Neuronal stem cell (in vitro differentiated cells): ENCODE measurements around the gene CTPS1.

Experiments used
- DNase-seq: peaks from one replicate; pipeline ENCODE4 v3.0.0-alpha.2; 2013; ENCODE audit warnings: low spot score
- H2AFZ ChIP-seq: one replicate; pipeline ENCODE4 v1.6.1; 2013; ENCODE audit warnings: mild to moderate bottlenecking, low read length, inconsistent platforms
- H2AK5ac ChIP-seq: 2 replicates; pipeline ENCODE4 v1.6.1; 2013; ENCODE audit warnings: low read depth, mild to moderate bottlenecking, inconsistent platforms, low read length, moderate library complexity, mixed read lengths
- H2BK120ac ChIP-seq: 2 replicates; pipeline ENCODE4 v1.6.1; 2013; ENCODE audit warnings: low read depth, mild to moderate bottlenecking, inconsistent platforms, low read length, moderate library complexity, mixed read lengths
- H2BK12ac ChIP-seq: one replicate; pipeline ENCODE4 v1.6.1; 2013; ENCODE audit warnings: low read length, inconsistent platforms
- H2BK15ac ChIP-seq: 2 replicates; pipeline ENCODE4 v1.6.1; 2013; ENCODE audit warnings: mild to moderate bottlenecking, low read length, inconsistent platforms, mixed read lengths
- H2BK5ac ChIP-seq: one replicate; pipeline ENCODE4 v1.6.1; 2013; ENCODE audit warnings: inconsistent platforms, mild to moderate bottlenecking, low read length, moderate library complexity
- H3K14ac ChIP-seq: one replicate; pipeline ENCODE4 v1.6.1; 2013; ENCODE audit warnings: low read length, inconsistent platforms
- H3K18ac ChIP-seq: 2 replicates; pipeline ENCODE4 v1.6.1; 2013; ENCODE audit warnings: low read length, inconsistent platforms
- H3K23ac ChIP-seq: 2 replicates; pipeline ENCODE4 v1.6.1; 2013; ENCODE audit warnings: low read depth, mild to moderate bottlenecking, mixed read lengths, low read length, inconsistent platforms; ENCODE audit not compliant: poor library complexity
- H3K27ac ChIP-seq: replicated peaks from 3 replicates; pipeline ENCODE4 v1.5.1; 2013; ENCODE audit warnings: low read length, inconsistent platforms
- H3K27me3 ChIP-seq, 3 experiments: 2 replicates each; pipeline ENCODE4 v1.6.1; 2013; ENCODE audit warnings: low read length in 3 of 3, mild to moderate bottlenecking in 2 of 3, inconsistent platforms in 1 of 3, low read depth in 1 of 3, mixed read lengths in 1 of 3, moderate library complexity in 1 of 3; ENCODE audit not compliant: control insufficient read depth in 3 of 3, insufficient read depth in 3 of 3
- H3K36me3 ChIP-seq, 2 donors: replicated peaks in 1 of 2; 2 replicates each; pipeline ENCODE4 v1.6.1; 2013; ENCODE audit warnings: low read length in 2 of 2; ENCODE audit not compliant: control insufficient read depth in 2 of 2, insufficient read depth in 2 of 2
- H3K4ac ChIP-seq: 2 replicates; pipeline ENCODE4 v1.6.1; 2013; ENCODE audit warnings: inconsistent platforms, mild to moderate bottlenecking, low read length, moderate library complexity
- H3K4me1 ChIP-seq, 2 donors: 1 replicate in 1 of 2; 2 replicates in 1 of 2; pipeline ENCODE4 v1.6.1; 2013; ENCODE audit warnings: low read length in 2 of 2, low read depth in 1 of 2; ENCODE audit not compliant: control insufficient read depth in 2 of 2, insufficient read depth in 1 of 2
- H3K4me2 ChIP-seq: one replicate; pipeline ENCODE4 v1.6.1; 2013; ENCODE audit warnings: mild to moderate bottlenecking, low read length, inconsistent platforms; ENCODE audit not compliant: insufficient read depth, poor library complexity, severe bottlenecking
- H3K4me3 ChIP-seq, 2 donors: 2 replicates each; pipeline ENCODE4 v1.5.1; 2013; ENCODE audit warnings: low read length in 2 of 2, mild to moderate bottlenecking in 2 of 2, inconsistent platforms in 1 of 2, moderate library complexity in 1 of 2
- H3K79me1 ChIP-seq: one replicate; pipeline ENCODE4 v1.6.1; 2013; ENCODE audit warnings: low read depth, mild to moderate bottlenecking, inconsistent platforms, low read length, moderate library complexity
- H3K9ac ChIP-seq: one replicate; pipeline ENCODE4 v1.6.1; 2013; ENCODE audit warnings: mild to moderate bottlenecking, low read depth, low read length, inconsistent platforms; ENCODE audit not compliant: poor library complexity
- H3K9me3 ChIP-seq, 2 donors: replicated peaks in 1 of 2; 2 replicates each; pipeline versions ENCODE3 to v1.6.1; 2013; ENCODE audit warnings: low read length in 2 of 2, mild to moderate bottlenecking in 2 of 2, inconsistent platforms in 1 of 2, low read depth in 1 of 2, mixed read lengths in 1 of 2, moderate library complexity in 1 of 2; ENCODE audit not compliant: control insufficient read depth in 2 of 2, insufficient read depth in 1 of 2
- H4K8ac ChIP-seq: one replicate; pipeline ENCODE4 v1.6.1; 2013; ENCODE audit warnings: low read depth, mild to moderate bottlenecking, inconsistent platforms, low read length, moderate library complexity
- H4K91ac ChIP-seq: one replicate; pipeline ENCODE4 v1.6.1; 2013; ENCODE audit warnings: low read length, low read depth, mild to moderate bottlenecking, inconsistent platforms; ENCODE audit not compliant: poor library complexity
- WGBS, 2 donors: extraction: QIAGEN DNeasy Blood & Tissue Kit; methylation state at CpG; one replicate each; pipeline ENCODE4 v1.1.7; 2013; ENCODE audit warnings: missing lambda C conversion rate in 2 of 2, mixed read lengths in 1 of 2; ENCODE audit not compliant: insufficient read length in 2 of 2, insufficient replicate concordance in 1 of 2; ENCODE audit errors: extremely low coverage in 2 of 2; 5-methylcytosine and 5-hydroxymethylcytosine counted together

The CTPS1 gene

GRCh38 chr1:41003640-41004220 lies 24.2 kb downstream of the CTPS1 start:
- Histone ChIP-seq H3K9me3 (no peaks in the 10 kb centered on the region), H3K23ac (no peak overlapping the region), H3K14ac (no peak overlapping the region), H3K4me2 (no peak overlapping the region), H3K79me1 (no peaks in the 10 kb centered on the region), H3K4me3 (no peak overlapping the region), H3K4me1 (no peaks in the 10 kb centered on the region), H4K91ac (no peak overlapping the region), H2AFZ (no peak overlapping the region), H4K8ac (no peak overlapping the region), H3K4ac (no peak overlapping the region), H3K36me3 (peaks cover 67 to 99% of the 10 kb centered on the region in 2 donors), H3K9ac (no peak overlapping the region), H2BK5ac (no peak overlapping the region), H2BK120ac (no peak overlapping the region), H3K27me3 (no peaks in the 10 kb centered on the region), H3K27ac (no peak overlapping the region), H2AK5ac (no peak overlapping the region), H3K18ac (no peak overlapping the region), H2BK15ac (no peak overlapping the region), H2BK12ac (no peak overlapping the region)
- DNase-seq = no peak
- no CpG with 5 or more reads among the region's 11 CpGs for WGBS, 2 donors

GRCh38 chr1:41005876-41006275 lies 26.4 kb downstream of the CTPS1 start:
- no peak for DNase-seq
- Histone ChIP-seq H3K36me3 (peaks cover 72 to 100% of the 10 kb centered on the region in 2 donors), H3K9ac (no peak overlapping the region), H3K18ac (no peak overlapping the region), H2BK15ac (no peak overlapping the region), H2BK5ac (no peak overlapping the region), H3K4me3 (no peak overlapping the region), H3K4me2 (no peak overlapping the region), H2AK5ac (no peak overlapping the region), H2AFZ (no peak overlapping the region), H3K14ac (no peak overlapping the region), H3K4me1 (no peaks in the 10 kb centered on the region), H4K91ac (no peak overlapping the region), H3K79me1 (peaks cover under 1% of the 10 kb centered on the region), H2BK120ac (no peak overlapping the region), H3K9me3 (no peaks in the 10 kb centered on the region), H4K8ac (no peak overlapping the region), H3K23ac (no peak overlapping the region), H3K27me3 (no peaks in the 10 kb centered on the region), H3K27ac (no peak overlapping the region), H3K4ac (no peak overlapping the region), H2BK12ac (no peak overlapping the region)
- no CpG with 5 or more reads among the region's 5 CpGs for WGBS, 2 donors

GRCh38 chr1:41006942-41007865 lies 27.7 kb downstream of the CTPS1 start:
- H3K23ac ChIP-seq = no peak overlapping the region
- no peaks in the 10 kb centered on the region for H3K9me3 ChIP-seq
- no peak overlapping the region for H2BK120ac ChIP-seq
- WGBS, 2 donors = no CpG with 5 or more reads among the region's 19 CpGs
- H2AK5ac ChIP-seq = no peak overlapping the region
- H3K4me2 ChIP-seq = no peak overlapping the region
- no peak overlapping the region for H3K18ac ChIP-seq
- H3K4ac ChIP-seq = no peak overlapping the region
- H4K91ac ChIP-seq = no peak overlapping the region
- H3K14ac ChIP-seq = no peak overlapping the region
- H3K36me3 ChIP-seq = peaks cover 75 to 100% of the 10 kb centered on the region in 2 donors
- peaks cover 2% of the 10 kb centered on the region for H3K79me1 ChIP-seq
- no peak overlapping the region for H4K8ac ChIP-seq
- H2AFZ ChIP-seq = no peak overlapping the region
- no peak overlapping the region for H2BK5ac ChIP-seq
- no peaks in the 10 kb centered on the region for H3K4me1 ChIP-seq
- no peak overlapping the region for H2BK12ac ChIP-seq
- H3K27me3 ChIP-seq = no peaks in the 10 kb centered on the region
- no peak overlapping the region for H3K9ac ChIP-seq
- no peak for DNase-seq
- no peak overlapping the region for H2BK15ac ChIP-seq
- H3K27ac ChIP-seq = no peak overlapping the region
- no peak overlapping the region for H3K4me3 ChIP-seq

DNA sequence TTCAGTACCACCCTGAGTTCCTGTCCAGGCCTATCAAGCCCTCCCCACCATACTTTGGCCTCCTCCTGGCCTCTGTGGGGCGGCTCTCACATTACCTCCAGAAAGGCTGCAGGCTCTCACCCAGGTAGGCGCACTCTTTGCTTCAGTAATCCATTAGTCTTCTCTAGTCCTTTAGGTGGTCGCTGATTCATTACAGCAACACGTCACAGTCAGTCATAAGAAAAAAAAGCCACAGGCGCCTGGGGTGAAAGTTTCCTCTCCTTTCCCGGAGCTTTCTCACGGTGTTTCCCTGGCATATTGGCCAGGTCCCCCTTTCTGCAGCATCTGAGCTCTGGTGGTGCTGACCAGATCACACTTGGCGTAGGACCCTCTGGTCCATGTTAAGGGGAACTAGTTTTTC lies 30.0 kb downstream of the CTPS1 start:
- Histone ChIP-seq H3K4ac (no peak overlapping the region), H3K14ac (no peak overlapping the region), H4K8ac (no peak overlapping the region), H3K27ac (no peak overlapping the region), H3K4me2 (no peak overlapping the region), H2BK15ac (no peak overlapping the region), H3K27me3 (no peaks in the 10 kb centered on the region), H3K36me3 (peaks cover 64 to 100% of the 10 kb centered on the region in 2 donors), H2BK12ac (no peak overlapping the region), H3K23ac (no peak overlapping the region), H3K79me1 (peaks cover 2% of the 10 kb centered on the region), H2AK5ac (no peak overlapping the region), H3K18ac (no peak overlapping the region), H3K9ac (no peak overlapping the region), H4K91ac (no peak overlapping the region), H2BK120ac (no peak overlapping the region), H3K4me1 (no peaks in the 10 kb centered on the region), H3K4me3 (no peak overlapping the region), H3K9me3 (no peaks in the 10 kb centered on the region), H2AFZ (no peak overlapping the region), H2BK5ac (no peak overlapping the region)
- no peak for DNase-seq
- no CpG with 5 or more reads among the region's 8 CpGs for whole genome bisulfite sequencing, 2 donors
